GM21737 (cell line): Measurements from ENCODE around the gene IL1R1.
A peak's percentile ranks its signal among the peaks of the same experiment; 100 is the strongest.
"Not testable (repeated sequence)": the region's sequence is repeated elsewhere in the genome, so short reads cannot be mapped to it uniquely, and the experiment has no call there.

ENCODE experiments used
- ATAC-seq: cut with Tn5 transposase; IDR thresholded peaks from one replicate; pipeline ENCODE4 v1.9.1; 2021; ENCODE audit warnings: mild to moderate bottlenecking, moderate library complexity; ENCODE audit not compliant: unreplicated experiment

The IL1R1 gene

GRCh38 chr2:102141970-102142828, at the start of gene IL1R1:
IL1R1 (plus strand) TSS chr2:102142746; CDS start chr2:102157725, 14,979 bp downstream.
- ATAC-seq, result no peak

GRCh38 chr2:102093662-102094061, 48.9 kb upstream of the IL1R1 start:
- no peak for ATAC-seq

DNA sequence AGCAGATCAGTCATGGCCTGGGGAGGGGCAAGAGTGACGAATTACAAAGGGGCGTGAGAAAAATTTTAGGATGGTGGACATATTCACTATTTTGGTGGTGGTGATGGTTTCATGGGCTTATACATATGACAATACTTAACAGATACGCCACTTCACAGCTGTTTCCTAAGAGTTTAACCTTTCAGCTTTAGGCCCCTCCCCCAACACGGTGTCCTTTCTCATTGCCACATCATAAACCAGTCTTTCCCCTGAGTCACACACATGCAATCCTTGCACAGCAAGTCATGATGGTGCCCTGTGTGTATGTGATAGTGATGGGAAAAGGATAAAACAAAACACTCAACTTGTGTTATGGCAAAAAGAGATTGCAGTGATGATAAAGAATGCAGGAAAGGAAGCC, 47.6 kb upstream of the IL1R1 start:
- no peak for ATAC-seq

DNA sequence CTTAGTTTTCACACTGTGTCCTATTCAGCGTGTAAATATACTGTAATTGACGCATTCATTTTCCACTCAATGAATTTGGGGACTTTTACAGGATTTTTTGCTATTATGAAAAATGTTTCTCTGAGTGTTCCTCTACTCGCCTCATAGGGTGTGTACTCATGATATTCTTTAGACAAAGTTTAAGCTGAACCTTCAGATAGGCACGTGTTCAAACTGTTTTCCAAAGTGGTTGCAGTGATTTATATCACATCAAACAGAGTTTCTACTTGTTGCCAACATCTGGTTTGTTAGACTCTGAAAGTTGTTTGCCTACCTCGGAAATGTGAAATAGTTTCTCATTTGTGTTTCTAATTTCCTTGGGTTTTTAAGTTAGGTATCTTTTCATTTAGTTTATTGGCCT, 46.4 kb upstream of the IL1R1 start:
- no peak for ATAC-seq

DNA sequence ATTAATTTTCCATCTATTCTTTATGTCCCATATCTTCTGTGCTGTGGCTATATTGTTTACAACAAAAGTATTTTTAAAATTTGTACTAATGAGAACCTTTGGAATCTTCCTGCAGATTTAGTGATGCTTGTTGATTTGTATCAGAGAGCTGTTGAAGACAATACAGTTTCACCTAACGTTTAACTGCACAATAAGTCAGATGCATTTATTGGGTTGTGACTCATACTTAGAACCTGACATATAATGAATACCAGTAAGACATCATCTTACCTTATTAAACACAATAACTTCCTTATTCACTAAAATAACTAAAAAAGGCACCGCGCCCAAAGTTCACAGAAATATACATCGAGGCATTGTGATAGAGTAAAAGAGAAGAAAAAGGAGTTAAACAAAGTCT, 43.8 kb upstream of the IL1R1 start:
- ATAC-seq, result no peak

GRCh38 chr2:102099536-102100298, 42.8 kb upstream of the IL1R1 start:
- no peak for ATAC-seq

GRCh38 chr2:102100371-102101096, 42.0 kb upstream of the IL1R1 start:
- no peak for ATAC-seq

- ATAC-seq, result no peak
Observed at GRCh38 chr2:102101097-102101848, 41.3 kb upstream of the IL1R1 start.

- ATAC-seq, result no peak
Observed at GRCh38 chr2:102101849-102102635, 40.5 kb upstream of the IL1R1 start.

DNA sequence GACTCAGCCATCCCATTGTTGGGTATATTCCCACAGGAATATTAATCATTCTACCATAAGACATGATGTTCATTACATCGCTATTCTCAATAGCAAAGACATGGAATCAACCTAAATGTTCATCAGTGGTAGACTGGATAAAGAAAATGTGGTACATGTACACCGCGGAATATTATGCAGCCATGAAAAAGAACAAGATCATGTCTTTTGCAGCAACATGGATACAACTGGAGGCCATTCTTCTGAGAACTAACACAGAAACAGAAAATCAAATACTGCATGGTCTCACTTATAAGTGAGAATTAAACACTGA, 40.0 kb upstream of the IL1R1 start:
- not testable (repeated sequence) for ATAC-seq

GRCh38 chr2:102103284-102103683, 39.3 kb upstream of the IL1R1 start:
- ATAC-seq, result no peak

- peak; percentile 86 for ATAC-seq
Observed at GRCh38 chr2:102103992-102104871, 38.3 kb upstream of the IL1R1 start.

- ATAC-seq, result no peak
Observed at GRCh38 chr2:102106133-102106556, 36.4 kb upstream of the IL1R1 start.

- not testable (repeated sequence) for ATAC-seq
Observed at GRCh38 chr2:102106813-102107740, 35.5 kb upstream of the IL1R1 start.

DNA sequence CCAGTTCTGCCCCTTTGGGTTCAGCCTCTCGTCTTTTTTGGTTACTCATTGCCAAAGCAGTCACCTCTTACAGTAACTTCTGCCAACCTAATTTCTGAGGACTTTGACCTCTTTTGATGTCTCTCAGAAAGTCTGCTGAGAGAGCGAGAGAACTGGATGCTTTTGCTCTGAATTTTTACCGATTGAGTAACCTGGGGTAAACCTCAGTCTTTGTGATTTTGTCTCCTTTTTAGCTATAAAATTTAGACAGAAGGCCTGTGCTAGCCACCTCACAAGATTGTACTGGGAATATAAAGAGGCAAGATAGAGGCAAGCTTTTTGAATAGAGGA, 34.8 kb upstream of the IL1R1 start:
- ATAC-seq, result no peak

- ATAC-seq, result no peak
Observed at GRCh38 chr2:102109016-102109415, 33.5 kb upstream of the IL1R1 start.

- no peak for ATAC-seq
Observed at GRCh38 chr2:102110171-102110570, 32.4 kb upstream of the IL1R1 start.
